Ecto neural progenitor cell (in vitro differentiated cells): ENCODE measurements around the gene CCNT1.

Source experiments
- DNase-seq: peaks from one replicate; pipeline ENCODE4 v3.0.0-alpha.2; 2018; ENCODE audit warnings: low spot score

Gene CCNT1

DNA sequence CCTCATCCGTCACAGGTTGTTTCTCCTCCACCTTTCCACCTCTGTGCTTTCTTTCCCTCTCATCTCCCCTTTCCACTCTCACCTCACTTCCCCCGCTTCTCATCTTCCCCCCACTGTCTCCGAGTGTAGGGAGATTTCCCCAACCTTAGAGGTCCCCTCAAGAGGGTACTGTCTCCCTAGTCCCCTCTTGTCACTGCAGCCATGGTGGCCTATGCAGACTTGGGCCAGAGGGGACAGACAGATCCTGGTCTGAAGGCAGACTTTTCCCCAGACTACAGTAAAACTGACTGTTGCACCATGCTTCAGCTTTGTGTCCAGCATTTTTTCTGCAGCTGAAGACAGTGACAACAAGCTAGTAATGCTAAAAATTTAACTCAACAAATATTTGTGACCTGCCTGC lies 75.7 kb downstream of the CCNT1 start:
- DNase-seq = no peak

DNA sequence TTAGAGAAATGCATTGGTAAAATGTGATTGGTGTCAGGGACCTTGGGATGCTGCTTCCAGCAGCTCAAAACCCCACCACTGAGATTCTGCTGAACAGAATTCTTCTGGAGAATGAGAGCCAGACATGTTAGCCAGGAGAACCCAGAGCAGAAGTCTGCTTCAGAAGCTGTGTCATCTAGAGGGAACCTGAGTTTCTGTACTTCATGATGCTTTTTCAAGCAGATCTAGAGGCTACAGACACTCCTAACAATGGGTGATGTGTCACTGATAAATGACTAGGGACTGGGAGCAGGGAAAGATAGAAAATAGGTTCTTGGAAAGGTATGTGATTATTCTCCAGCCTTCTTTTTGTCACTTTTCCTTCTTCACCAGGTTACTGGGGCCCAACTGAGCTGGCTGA lies 76.1 kb downstream of the CCNT1 start:
- no peak for DNase-seq
